Fibroblast of mammary gland (primary cell): ENCODE measurements around the gene NXPH3.
A peak's percentile ranks its signal among the peaks of the same experiment; 100 is the strongest.

Experiments used
- DNase-seq: peaks from one replicate; pipeline ENCODE4 v3.0.0-alpha.2; 2010; ENCODE audit warnings: low read depth
- H3K4me3 ChIP-seq: 2 replicates; pipeline ENCODE4 v1.5.1; 2011; ENCODE audit warnings: low read depth, mild to moderate bottlenecking, low read length, moderate library complexity; ENCODE audit not compliant: control insufficient read depth
- CTCF ChIP-seq: conservative IDR thresholded peaks from 2 replicates; pipeline ENCODE4 v1.5.1; 2011; ENCODE audit warnings: low read depth, low read length, inconsistent platforms; ENCODE audit not compliant: control insufficient read depth, insufficient read depth

Gene NXPH3

GRCh38 chr17:49583889-49584288 lies 8.2 kb downstream of the NXPH3 start:
- DNase-seq, result no peak
- no peak for TF ChIP-seq CTCF
- no peak overlapping the region for H3K4me3 ChIP-seq

- DNase-seq, result no peak
- peak; percentile 25 for TF ChIP-seq CTCF
- H3K4me3 ChIP-seq, result no peak overlapping the region
Measured at GRCh38 chr17:49585422-49586027, 9.9 kb downstream of the NXPH3 start.

GRCh38 chr17:49587366-49588073 lies 11.8 kb downstream of the NXPH3 start:
- no peak overlapping the region for H3K4me3 ChIP-seq
- DNase-seq, result no peak
- TF ChIP-seq CTCF, result no peak

- TF ChIP-seq CTCF, result no peak
- H3K4me3 ChIP-seq, result no peak overlapping the region
- no peak for DNase-seq
Measured at GRCh38 chr17:49588312-49588711, 12.6 kb downstream of the NXPH3 start.

GRCh38 chr17:49588726-49589576 lies 13.3 kb downstream of the NXPH3 start:
- no peak overlapping the region for H3K4me3 ChIP-seq
- DNase-seq, result peak; percentile 56
- TF ChIP-seq CTCF, result no peak

- TF ChIP-seq CTCF, result no peak
- H3K4me3 ChIP-seq, result no peak overlapping the region
- DNase-seq, result no peak
Measured at GRCh38 chr17:49589577-49589927, 13.9 kb downstream of the NXPH3 start.
